Effector CD4-positive, alpha-beta T cell (primary cell): ENCODE data around the gene CTNND1.
"Not testable (repeated sequence)": the region's sequence is repeated elsewhere in the genome, so short reads cannot be mapped to it uniquely, and the experiment has no call there.

ENCODE experiments used
- DNase-seq: peaks from one replicate; pipeline ENCODE4 v3.0.0-alpha.2; 2020

The CTNND1 gene

DNA sequence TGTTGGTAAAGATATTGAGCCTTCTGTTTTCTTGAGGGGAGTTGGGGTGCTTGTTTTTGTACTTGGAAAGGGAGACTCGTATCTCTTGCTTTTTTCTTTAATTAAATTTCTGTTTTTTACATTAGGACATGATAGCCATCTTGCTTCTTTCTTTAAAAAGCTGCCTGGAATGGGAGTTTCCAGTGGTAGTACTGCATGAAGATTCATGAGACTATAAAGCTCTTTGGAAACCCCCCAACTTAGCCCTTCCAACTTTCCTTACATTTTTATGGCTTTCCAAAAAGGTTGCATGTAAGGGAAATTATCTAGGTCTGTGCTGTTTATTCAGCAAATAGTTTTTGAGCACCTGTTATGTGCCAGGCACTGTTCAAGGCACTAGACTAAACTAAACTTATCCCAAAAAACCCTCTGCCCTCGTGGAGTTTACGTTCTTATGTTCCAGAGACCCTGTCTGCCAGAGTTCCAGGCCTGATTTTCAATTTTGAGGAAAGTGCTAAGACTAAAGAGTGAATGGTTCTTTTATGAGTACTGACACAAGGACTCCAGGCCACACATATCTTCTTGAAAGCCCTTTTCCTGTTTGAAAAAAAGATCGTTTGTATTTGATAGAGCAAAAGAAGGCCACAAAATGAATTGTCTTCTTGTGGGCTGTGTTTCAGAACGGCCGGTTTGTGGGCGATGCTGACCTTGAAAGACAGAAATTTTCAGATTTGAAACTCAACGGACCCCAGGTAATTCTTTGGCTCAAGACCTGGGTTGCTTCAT is 31.9 kb downstream of the CTNND1 start:
- DNase-seq: no peak

DNA sequence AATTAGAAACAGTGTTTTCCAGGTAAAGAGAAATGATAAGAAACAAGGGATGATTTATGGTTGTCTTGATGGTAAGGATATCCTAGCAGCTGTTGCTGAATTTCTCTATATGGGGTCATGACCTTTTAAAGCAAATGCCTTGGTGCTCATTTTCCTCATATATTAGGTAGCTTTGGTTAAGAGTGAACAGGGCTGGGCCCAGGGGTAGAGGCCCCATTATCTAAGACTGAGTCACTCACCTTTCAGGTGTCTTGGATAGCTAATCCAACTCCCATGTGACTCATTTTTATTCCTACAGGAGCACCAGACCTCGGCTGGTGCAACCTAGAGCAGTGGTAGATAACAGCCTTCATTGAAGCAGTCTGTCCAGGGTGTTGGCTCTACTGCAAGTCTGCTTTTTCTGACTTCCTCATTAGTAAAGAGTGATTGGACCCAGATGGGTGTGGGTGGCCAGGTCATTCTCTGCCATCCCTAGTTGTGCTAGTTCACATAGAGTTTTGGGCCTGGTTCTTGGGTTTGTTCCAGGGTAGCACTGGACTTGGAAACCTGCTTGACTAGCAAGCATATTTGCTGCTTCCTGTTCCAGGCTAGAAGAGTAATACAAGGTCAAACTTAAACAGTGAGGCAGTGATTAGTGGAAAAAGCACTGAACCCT is 37.4 kb downstream of the CTNND1 start:
- DNase-seq: no peak

DNA sequence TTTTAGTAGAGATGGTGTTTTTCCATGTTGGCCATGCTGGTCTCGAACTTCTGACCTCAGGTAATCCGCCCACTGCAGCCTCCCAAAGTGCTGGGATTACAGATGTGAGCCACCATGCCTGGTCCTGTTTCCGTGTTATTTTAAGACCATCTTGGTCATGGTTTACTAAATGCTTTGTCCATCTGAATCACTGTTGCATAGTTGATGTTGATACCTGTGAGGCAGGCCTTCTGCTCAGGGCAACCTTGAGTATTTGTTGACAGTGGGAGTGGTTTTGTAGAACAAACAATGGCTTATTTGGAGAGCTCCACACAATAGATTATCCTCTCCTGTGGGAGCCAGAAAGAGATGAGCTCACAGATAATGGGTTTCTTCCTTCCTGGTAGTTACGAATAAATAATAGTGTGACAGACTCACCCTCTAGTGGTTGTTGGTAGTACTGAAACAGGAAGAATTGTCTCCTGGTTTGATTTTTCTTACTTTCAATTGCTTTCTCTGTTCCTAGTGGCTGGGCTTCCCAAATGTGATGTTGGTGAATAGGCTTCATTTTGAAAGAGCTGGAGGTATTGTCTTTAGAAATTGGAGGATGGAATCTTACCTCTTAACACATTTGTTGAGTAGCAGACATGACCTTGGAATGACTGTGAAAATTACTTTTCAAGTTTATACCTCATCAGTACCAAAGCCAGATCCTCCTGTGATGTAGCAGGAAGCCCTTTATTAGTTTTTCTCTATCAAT is 39.0 kb downstream of the CTNND1 start:
- no peak for DNase-seq

DNA sequence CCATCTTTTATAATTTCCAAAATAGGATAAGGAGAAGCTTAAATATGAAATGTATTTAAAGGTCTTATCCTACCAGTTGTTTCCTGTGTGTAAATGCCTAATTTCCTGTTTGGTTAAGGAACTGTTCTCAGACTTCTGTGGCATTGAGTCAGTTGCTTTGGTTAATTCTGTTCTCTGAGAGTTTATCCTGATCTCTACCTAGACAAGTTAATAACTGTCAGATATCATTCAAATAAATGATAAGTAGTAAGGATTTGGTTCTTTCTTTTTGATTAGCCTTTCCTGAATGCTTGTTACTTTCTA is 39.5 kb downstream of the CTNND1 start:
- DNase-seq: no peak

DNA sequence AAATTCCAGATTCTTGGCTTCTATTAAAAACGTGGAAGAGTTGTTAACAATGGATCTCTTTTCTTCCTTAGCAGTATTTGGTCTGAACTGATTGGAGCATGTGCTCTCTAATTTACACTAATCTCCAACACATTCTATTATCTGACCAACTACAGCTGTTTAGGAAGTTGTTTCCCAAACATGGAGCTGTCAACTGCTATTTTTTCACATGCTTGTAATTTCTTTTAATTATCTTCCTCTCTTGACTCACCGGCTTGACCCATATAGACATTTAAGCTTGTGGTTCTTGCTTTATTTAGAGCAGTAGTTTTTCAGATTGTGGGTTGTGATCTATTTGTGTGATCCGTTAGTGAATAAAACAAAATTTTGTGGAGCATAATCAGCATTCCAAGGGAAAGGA is 40.8 kb downstream of the CTNND1 start:
- no peak for DNase-seq

DNA sequence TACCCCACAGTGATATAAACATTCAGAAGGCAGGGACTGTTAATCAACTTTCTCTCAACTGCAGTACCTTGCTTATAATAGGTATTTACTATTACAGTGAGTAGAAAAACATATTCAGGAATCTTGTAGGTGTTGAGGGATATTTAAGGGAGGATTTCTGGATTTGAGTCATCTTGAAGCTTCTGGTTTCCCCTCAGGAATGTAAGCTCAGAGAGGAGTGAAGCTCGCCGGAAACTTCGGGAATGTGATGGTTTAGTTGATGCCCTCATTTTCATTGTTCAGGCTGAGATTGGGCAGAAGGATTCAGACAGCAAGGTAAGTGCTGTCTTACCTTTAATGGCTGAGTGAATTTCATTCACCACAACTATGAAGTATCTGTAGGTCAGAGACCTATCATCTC is 42.9 kb downstream of the CTNND1 start:
- no peak for DNase-seq

DNA sequence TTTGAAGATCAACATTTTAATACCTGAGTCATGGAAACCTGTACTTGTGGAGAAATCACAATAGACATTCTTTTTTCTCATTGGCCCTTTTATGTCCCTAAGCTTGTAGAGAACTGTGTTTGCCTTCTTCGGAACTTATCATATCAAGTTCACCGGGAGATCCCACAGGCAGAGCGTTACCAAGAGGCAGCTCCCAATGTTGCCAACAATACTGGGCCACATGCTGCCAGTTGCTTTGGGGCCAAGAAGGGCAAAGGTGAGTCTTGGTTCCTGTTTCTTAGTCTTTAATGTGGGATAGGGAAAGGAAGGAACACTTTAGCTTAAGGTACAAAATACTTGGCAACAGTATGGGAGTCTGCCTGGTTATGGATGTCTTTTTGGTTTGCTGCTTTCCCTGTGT is 44.2 kb downstream of the CTNND1 start:
- DNase-seq: no peak

DNA sequence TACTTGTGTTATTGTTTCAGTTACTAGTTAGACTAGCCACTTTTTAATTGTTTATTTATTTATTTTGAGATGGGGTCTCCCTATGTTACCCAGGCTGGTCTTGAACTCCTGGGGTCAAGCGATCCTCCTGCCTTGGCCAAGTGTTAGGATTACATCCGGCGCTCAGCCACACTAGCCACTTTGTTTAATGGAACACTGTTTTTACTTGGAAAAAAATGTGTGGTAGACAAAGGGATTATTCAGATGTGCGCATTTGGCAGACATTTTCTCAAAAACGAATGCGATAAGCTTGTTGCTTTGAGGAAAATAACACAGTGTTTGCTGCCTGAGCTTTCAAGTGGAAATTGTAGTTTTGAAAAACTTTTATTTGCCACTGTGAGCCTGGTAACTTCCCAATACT is 51.0 kb downstream of the CTNND1 start:
- no peak for DNase-seq

DNA sequence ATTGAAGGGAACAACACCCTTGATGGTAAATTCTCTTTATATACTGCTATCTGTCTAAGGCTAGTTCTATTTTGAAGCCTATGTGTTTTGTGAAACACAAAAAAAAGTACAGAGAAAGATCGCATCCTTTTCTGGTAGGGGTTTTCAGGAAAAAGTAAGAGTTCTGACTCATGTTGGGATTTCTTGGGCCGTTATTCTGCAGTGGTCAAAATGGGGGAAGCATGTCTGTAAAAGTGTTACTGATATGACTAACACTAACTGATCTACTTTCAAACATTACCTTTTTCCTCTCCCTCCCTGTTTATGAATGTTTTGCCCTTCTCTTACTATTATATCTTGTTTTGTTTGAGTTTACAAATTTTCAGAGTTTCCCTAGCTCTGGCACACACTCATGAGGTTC is 53.9 kb downstream of the CTNND1 start:
- DNase-seq: no peak

DNA sequence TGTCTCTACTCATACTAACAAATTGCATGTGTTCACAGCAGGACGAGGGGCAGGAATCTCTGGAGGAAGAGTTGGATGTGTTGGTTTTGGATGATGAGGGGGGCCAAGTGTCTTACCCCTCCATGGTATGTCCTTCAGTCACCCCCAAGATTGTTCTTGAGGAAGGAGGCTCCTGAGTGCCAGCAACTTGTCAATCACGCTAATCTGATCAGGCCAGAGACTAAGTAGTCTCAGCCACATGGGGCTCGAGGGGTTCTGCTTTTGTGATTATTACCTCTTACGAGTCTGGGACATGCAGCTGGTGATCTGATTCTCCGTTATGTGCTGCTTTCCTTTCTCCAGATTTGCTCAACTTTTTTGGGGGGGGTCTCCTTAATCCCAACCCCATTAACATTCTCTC is 54.3 kb downstream of the CTNND1 start:
- DNase-seq: no peak

DNA sequence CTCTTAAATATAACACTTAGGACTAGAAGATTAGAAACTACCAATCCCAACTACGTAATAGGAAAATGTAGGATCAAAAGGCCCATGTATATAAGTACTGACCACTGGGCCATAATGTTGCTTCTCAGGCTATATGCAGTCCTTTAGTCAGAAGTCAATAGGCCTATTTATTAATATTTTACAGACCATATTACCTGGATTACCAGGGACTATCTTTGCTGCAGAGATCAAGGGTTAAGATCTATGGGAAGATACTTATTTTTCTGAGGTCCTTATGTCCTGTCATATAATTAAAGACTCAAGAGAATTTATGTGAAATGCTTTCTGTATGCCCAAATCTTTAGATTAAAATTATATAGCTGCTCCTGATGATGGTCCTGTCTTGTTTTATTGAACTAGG is 57.2 kb downstream of the CTNND1 start:
- DNase-seq: no peak

DNA sequence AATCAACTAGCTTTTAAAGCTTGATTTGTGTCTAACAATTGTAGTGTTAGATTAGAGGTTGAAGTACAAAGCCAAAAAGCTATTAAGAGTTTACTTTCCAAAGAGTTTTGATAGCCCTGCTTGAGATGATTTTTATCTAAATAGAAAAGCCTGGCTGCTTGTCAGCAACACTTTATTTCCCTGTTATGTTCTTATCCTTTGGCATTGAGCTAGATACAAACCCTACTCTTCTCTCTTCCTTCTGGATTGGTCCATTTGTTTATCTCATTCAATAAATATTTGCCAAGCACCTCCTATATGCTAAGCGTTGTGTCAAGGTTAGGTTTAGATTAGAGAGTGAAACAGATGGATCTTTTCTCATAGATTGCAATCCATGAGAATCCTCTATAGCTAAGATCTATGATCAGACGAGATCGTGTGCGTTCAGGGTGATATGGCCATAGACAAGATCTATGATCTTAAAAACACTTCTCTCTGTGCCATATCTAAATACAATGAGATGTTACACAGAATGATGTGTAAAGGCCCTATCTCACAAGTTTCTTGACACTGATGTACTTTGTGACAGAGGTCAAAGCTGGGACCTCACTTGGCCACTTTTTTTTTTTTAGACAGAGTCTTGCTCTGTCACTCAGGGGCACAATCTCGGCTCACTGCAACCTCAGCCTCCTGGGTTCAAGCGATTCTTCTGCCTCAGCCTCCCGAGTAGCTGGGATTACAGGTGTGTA is 57.8 kb downstream of the CTNND1 start:
- DNase-seq: no peak

DNA sequence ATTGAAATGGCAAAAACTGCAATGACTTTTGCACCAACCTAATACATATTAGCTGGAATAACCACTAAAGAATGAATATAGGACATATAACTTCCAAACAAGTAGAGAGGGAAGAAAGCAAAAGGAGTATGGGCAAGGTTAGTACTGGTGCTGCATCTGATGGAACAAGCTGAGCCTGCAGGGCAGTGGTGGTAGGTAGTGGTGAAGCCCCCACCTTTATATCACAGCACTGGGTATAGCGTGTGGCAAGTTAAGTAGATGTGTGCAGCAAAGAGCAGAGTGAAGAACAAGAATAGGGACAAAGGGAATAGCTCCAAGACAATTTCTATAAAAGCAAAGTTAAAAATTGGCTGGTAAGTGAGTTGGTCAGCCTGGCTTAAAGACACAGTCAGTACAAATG is 62.3 kb downstream of the CTNND1 start:
- no peak for DNase-seq

DNA sequence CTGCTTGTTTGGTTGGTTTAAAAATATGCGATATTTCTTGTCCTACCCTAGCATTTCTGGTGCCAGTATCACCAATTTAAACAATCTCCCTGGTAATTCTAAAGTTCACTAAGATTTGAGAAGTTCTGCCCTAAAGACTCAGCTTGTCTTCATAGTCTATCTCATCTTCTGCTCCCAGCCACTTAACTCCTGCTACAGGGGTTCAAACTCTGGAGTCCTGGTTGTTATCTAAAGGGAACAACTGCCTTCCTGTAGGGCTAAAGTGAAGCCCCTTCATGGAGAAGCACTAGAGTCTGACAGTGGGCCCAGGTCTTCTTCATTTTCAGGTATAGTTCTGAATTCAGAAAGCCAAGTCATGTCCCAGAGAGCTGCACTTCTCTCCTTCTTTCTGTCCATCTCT is 73.2 kb downstream of the CTNND1 start:
- no peak for DNase-seq

DNA sequence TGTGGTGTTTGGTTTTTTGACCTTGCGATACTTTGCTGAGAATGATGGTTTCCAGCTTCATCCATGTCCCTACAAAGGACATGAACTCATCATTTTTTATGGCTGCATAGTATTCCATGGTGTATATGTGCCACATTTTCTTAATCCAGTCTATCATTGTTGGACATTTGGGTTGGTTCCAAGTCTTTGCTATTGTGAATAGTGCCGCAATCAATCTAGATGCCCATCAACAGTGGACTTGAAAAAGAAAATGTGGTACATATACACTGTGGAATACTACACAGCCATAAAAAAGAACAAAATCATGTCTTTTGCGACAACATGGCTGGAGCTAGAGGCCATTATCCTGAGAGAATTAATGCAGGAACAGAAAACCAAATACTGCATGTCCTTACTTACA is 77.0 kb downstream of the CTNND1 start:
- DNase-seq: not testable (repeated sequence)

DNA sequence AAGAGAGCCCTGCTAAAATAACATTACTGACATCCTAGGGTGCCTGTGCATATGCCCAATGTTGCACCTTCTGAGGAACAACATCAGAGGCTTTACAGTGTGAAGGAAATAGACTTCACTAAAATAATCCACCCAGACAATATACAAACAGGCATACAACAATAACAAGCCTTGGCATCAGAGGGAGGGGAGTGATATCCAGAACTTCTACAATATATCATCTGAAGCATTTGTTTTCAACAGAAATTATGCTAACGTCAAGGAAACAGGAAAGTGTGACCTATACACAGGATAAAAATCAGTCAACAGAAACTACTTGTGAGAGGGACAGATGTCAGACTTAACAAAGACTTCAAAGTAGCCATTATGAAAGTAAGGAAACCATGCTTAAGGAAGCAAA is 81.3 kb downstream of the CTNND1 start:
- no peak for DNase-seq

DNA sequence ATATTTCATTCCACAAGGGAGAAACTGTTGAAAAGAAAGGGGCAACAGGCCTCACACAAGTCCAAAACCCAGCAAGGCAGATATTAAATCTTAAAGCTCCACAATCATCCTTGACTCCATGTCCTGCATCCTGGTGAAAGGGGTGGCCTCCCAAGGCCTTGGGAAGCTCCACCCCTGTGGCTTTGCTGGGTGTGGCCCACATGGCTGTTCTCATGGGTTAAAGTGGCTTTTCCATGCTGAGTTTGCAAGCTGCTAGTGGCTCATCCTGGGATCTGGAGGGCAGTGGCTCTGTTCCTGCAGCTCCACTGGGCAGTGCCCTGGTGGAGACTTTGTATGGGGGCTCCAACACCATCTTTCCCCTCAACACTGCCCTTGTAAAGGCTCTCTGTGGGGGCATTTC is 106.4 kb downstream of the CTNND1 start:
- no peak for DNase-seq

DNA sequence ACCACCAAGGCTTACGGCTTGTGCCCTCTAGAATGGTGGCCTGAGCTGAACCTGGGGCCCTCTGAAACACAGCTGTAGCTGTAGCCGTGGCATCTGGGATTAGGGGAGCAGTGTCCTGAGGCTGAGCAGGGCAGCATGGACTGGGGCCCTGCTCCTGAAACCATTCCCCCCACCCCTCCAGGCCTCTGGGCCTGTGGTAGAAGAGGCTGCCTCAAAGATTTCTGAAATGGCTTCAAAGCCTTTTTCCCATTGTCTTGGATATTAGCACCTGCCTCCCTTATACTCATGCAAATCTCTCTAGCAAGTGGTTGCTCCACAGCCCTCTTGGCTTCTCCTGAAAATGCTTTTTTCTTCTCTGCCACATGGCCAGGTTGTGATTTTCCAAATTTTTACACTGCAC is 106.9 kb downstream of the CTNND1 start:
- no peak for DNase-seq
